ENCODE results near the gene NEK11. TPM values are rescaled to one million over a fixed set of nuclear protein-coding genes. Genes with fewer than 3 reads are reported as not detected.

NEK11 gene
- total RNA-seq, 2 donors from 2014 or later = 7.4 to 14.0 TPM

- Histone ChIP-seq H3K4me3 (no peak overlapping the region), H3K27ac (no peak overlapping the region), H3K9me3 (no peaks in the 10 kb centered on the region), H3K36me3 (no peaks in the 10 kb centered on the region), H3K27me3 (replicated peaks; ENCODE audit: insufficient read depth) (no peaks in the 10 kb centered on the region), H3K4me1 (replicated peaks) (no peaks in the 10 kb centered on the region)
- TF ChIP-seq POLR2A (IDR thresholded peaks at IDR 0.05) (no peak), CTCF (IDR thresholded peaks at IDR 0.05) (no peak), POLR2AphosphoS5 (IDR thresholded peaks at IDR 0.05) (no peak)
- no peak for DNase-seq (ENCODE audit: low spot score)
- intact Hi-C loops (cut with DNase I) = no loop called here
- 89% methylated on average over 4 of the region's 4 CpGs for WGBS
Measured at GRCh38 chr3:131192701-131193100, 166.0 kb downstream of the NEK11 start.

- no peaks in the 10 kb centered on the region for H3K27me3 ChIP-seq (replicated peaks; ENCODE audit: insufficient read depth)
- intact Hi-C loops (cut with DNase I) = no loop called here
- H3K4me1 ChIP-seq (replicated peaks) = no peaks in the 10 kb centered on the region
- H3K9me3 ChIP-seq = no peaks in the 10 kb centered on the region
- no peak overlapping the region for H3K4me3 ChIP-seq
- no peaks in the 10 kb centered on the region for H3K36me3 ChIP-seq
- TF ChIP-seq POLR2A (IDR thresholded peaks at IDR 0.05) (no peak), CTCF (IDR thresholded peaks at IDR 0.05) (no peak), POLR2AphosphoS5 (IDR thresholded peaks at IDR 0.05) (no peak)
- WGBS = 21% methylated on average over 1 of the region's 1 CpG
- no peak for DNase-seq (ENCODE audit: low spot score)
- no peak overlapping the region for H3K27ac ChIP-seq
Measured at GRCh38 chr3:131193641-131194238, 167.1 kb downstream of the NEK11 start.

GRCh38 chr3:131194816-131195215 lies 168.1 kb downstream of the NEK11 start:
- no peak for DNase-seq (ENCODE audit: low spot score)
- intact Hi-C loops (cut with DNase I) = no loop called here
- WGBS = 97% methylated on average over 4 of the region's 4 CpGs

GRCh38 chr3:131200636-131201199 lies 174.0 kb downstream of the NEK11 start:
- no peak for DNase-seq (ENCODE audit: low spot score)
- intact Hi-C loops (cut with DNase I) = no loop called here
- TF ChIP-seq POLR2AphosphoS5 (IDR thresholded peaks at IDR 0.05) (no peak), CTCF (IDR thresholded peaks at IDR 0.05) (no peak), POLR2A (IDR thresholded peaks at IDR 0.05) (no peak)
- no peaks in the 10 kb centered on the region for H3K36me3 ChIP-seq
- WGBS = 100% methylated on average over 4 of the region's 4 CpGs
- H3K4me3 ChIP-seq = no peak overlapping the region
- H3K27ac ChIP-seq = no peak overlapping the region
- no peaks in the 10 kb centered on the region for H3K4me1 ChIP-seq (replicated peaks)
- no peaks in the 10 kb centered on the region for H3K27me3 ChIP-seq (replicated peaks; ENCODE audit: insufficient read depth)
- H3K9me3 ChIP-seq = no peaks in the 10 kb centered on the region

More at GRCh38 chr3:131194816-131195215, 168.1 kb downstream of the NEK11 start:
- Histone ChIP-seq H3K4me1 (replicated peaks) (no peaks in the 10 kb centered on the region), H3K27me3 (replicated peaks; ENCODE audit: insufficient read depth) (no peaks in the 10 kb centered on the region), H3K27ac (no peak overlapping the region), H3K36me3 (no peaks in the 10 kb centered on the region), H3K4me3 (no peak overlapping the region), H3K9me3 (no peaks in the 10 kb centered on the region)
- TF ChIP-seq POLR2A (IDR thresholded peaks at IDR 0.05) = no peak
- no peak for TF ChIP-seq CTCF (IDR thresholded peaks at IDR 0.05)
- TF ChIP-seq POLR2AphosphoS5 (IDR thresholded peaks at IDR 0.05) = no peak

GRCh38 chr3:131216330-131216729 lies 189.7 kb downstream of the NEK11 start:
- 30% methylated on average over 1 of the region's 1 CpG for WGBS
- Histone ChIP-seq H3K4me3 (no peak overlapping the region), H3K36me3 (no peaks in the 10 kb centered on the region), H3K27me3 (replicated peaks; ENCODE audit: insufficient read depth) (no peaks in the 10 kb centered on the region), H3K4me1 (replicated peaks) (no peaks in the 10 kb centered on the region), H3K27ac (no peak overlapping the region), H3K9me3 (no peaks in the 10 kb centered on the region)
- intact Hi-C loops (cut with DNase I) = no loop called here
- TF ChIP-seq POLR2A (IDR thresholded peaks at IDR 0.05) = no peak
- no peak for TF ChIP-seq POLR2AphosphoS5 (IDR thresholded peaks at IDR 0.05)
- TF ChIP-seq CTCF (IDR thresholded peaks at IDR 0.05) = no peak
- DNase-seq (ENCODE audit: low spot score) = no peak

Data from prostate gland (tissue), 2 donors.